HG03025 (cell line): ENCODE data around the gene NRTN.
"Not testable (repeated sequence)": the region's sequence is repeated elsewhere in the genome, so short reads cannot be mapped to it uniquely, and the experiment has no call there.

Source experiments
- ATAC-seq: cut with Tn5 transposase; IDR thresholded peaks from one replicate; pipeline ENCODE4 v1.9.1; 2021; ENCODE audit warnings: mild to moderate bottlenecking, moderate library complexity; ENCODE audit not compliant: unreplicated experiment, low FRiP score

Gene NRTN

DNA sequence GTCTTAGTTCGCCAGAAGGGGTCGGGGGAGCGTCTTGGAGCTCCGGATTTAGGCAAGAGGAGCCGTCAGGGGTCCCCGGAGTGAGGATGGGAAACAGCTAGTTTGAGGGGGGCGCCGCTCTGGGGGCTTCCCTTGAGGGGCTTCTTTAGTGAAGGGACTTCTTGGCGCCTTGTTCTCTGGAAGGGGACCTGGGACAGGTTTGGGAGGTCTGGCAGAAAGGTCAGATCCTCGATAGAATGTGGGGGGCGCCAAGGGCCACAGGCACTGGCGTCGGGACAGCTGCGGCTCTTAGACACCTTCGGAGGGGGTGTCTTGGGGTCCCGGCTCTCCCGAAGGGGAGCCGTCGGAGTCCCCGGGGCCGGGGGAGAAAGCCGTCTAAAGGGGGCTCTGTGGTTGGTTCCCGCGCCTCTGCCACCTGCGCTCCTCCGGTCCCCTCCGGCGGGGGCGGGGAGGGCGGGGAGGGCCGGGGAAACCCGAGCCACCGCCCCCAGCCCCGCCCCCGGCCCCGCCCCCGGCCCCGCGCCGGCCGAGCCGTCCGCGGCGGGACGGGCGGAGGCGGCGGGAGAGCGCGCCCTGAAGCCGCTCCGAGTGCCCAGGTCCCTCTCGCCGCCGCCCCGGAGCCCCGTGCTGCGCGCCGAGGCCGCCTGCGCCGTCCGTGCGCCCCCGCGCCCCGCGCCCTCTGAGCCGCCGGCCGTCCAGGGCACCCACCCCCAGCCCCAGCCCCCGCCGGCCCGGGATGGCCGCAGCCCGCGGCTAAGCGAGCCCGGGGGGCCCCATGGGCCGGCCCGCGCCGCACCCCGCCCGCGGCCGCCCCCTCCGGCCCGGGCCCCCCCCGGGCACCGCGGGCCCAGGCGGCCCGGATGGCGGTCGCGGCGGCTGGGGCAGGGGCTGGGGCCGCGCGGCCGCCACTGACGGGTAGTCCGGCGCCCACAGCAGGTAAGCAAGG is at the start of gene NRTN:
NRTN (plus strand) TSS at position 552 of the 946 bp plus-strand sequence. CDS start 19,099 bp downstream, outside the sequence.
- ATAC-seq, result no peak

DNA sequence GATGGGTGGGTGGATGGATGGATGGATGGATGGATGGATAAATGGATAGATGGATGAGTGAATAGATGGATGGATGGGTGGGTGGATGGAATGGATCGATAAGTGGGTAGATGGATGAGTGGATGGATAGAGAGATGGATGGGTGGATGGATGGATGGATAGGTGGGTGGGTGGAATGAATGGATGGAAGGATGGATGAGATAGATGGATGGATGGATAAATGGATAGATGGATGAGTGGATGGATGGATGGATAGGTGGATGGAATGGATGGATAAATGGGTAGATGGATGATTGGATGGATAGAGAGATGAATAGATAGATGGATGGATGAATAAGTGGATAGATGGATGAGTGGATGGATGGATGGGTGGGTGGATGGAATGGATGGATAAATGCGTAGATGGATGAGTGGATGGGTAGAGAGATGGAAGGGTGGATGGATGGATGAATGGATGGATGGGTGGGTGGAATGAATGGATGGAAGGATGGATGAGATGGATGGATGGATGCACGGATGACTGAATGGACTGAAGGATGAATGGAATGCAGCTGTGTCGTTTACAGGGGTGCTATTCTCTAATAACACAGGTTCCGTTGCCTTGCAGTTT is 42.2 kb upstream of the NRTN start:
- ATAC-seq, result no peak

GRCh38 chr19:5765220-5765619 is 39.6 kb upstream of the NRTN start:
- no peak for ATAC-seq

DNA sequence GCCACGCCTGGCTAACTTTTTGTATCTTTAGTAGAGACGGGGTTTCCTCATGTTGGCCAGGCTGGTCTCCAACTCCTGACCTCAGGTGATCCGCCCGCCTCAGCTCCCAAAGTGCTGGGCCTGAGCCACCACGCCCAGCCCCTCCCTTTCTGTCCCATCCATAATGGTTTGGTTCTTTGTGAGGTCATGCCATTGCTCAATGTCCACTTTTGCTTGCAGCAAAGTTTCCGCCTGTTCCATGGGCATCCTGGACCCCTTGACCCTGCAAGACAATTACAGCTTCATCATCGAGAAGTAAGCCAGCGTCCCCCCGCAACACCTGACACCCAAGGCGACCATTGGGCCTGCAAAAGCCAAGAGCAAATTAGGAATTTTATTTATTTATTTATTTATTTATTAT is 36.9 kb upstream of the NRTN start:
- ATAC-seq, result no peak

GRCh38 chr19:5772416-5772815 is 32.5 kb upstream of the NRTN start:
- ATAC-seq, result no peak

GRCh38 chr19:5773276-5773675 is 31.6 kb upstream of the NRTN start:
- no peak for ATAC-seq

- ATAC-seq, result no peak
Measured at GRCh38 chr19:5774921-5775320, 29.9 kb upstream of the NRTN start.

DNA sequence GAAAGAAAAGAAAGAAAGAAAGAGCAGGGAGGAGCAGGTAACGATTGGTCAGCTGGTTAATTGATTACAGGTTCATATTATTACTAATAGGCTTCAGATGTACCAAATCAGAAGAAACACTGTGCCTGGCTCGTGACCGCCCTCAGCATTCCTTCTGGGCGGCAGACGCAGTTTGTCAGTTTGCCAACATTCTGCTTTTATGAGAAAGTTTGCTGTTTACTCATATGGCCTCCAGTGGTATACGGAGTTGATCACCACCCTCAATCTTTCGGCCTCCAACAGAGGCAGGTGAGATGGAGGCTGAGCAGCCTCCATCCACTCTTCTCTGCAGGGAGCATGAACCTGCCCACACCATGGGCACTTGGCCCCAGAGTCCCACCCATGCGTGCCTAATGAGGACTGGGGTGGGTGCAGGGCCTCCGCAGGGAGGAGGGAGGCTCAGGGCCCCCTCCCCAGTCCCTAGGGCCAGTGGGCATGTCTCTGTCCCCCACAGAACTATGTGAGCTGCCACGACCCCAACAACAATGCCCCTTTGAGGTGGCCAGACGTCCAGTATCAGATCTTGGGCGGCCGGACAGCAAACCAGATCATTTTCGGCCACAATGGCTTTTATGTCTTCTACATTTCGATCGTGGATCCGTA is 29.1 kb upstream of the NRTN start:
- no peak for ATAC-seq

GRCh38 chr19:5778402-5778801 is 26.5 kb upstream of the NRTN start:
- ATAC-seq, result no peak

GRCh38 chr19:5780916-5781315 is 24.0 kb upstream of the NRTN start:
- not testable (repeated sequence) for ATAC-seq

- no peak for ATAC-seq
Measured at GRCh38 chr19:5782322-5782721, 22.5 kb upstream of the NRTN start.

DNA sequence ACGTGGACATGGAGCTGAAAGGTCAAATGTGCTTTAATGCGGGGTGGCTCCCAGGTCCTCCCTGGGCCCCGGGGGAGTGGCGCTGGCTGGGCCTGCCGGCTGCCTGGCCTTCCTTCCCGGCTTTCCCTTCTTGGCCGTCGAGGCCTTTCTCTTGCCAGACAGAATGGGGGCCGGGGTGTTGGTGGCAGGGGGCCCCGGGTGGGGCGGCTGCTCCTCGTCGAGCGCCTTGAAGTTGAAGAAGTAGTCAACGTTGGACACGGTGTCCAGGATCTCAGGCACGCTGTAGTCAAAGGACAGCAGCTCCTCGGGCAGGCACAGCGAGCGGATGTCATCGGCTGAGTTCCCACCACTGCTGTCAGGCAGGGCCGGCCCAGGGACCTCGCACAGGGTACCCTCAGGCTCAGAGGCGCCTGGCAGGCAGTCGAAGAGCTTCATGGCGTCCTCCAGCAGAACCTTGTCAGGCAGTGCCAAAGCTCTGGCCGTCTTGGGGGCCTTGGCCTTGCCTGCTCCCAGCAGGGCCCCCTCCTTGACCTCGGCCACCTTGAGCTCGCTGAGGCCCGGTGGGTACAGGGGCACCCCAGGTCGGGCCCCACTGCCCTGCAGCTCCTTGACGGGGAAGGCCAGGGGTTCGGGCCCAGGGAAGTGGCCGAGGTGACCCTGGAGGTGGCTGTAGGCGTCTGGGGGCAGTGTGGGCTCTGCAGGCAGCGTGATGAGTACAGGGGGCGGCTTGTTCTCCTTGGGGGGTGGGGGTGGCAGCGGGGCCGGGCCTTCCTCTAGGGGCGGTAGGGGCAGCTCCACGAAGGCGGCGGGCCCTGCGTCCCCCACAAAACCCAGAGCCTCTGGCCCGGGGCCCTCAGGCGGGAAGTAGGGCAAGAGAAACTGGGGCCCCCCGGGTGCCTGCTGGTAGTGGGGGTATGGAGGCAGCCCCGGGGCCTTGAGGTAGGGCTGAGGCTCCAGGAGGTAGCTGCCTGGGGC is 21.6 kb upstream of the NRTN start:
- no peak for ATAC-seq

DNA sequence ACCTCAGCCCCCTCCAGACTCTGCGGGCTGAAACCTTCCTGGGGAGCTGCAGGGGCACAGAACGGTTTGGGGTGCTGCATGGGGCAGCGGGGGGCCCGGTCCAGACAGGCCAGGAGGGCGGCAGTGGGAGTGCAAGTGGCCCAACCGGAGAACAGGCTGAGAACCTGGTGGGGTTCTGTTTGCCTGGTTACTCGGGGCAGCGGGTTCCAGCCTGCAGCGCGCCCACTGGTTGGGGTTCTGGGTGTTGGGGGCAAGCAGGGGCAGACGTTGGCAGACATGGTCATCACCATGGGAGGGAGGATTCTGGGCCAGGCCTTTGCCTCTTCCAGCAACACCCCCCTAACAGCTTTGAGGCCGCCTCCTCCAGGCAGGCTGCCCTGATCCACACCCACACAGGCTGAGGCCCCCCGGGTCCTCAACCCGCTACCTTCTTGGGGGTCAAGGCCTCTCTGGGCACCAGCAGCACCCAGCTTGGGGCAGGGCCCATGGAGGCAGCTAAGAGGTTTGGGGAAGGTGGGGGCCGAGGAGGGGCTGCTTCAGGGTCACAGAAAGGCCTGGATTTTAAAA is 20.2 kb upstream of the NRTN start, which contains the start of gene PRR22:
PRR22 (minus strand) TSS at position 166 of the 567 bp plus-strand sequence; CDS start at position 80, 86 bp downstream.
- ATAC-seq, result no peak

- no peak for ATAC-seq
Measured at GRCh38 chr19:5785423-5785822, 19.4 kb upstream of the NRTN start.

GRCh38 chr19:5786593-5787408 is 18.1 kb upstream of the NRTN start:
- no peak for ATAC-seq

DNA sequence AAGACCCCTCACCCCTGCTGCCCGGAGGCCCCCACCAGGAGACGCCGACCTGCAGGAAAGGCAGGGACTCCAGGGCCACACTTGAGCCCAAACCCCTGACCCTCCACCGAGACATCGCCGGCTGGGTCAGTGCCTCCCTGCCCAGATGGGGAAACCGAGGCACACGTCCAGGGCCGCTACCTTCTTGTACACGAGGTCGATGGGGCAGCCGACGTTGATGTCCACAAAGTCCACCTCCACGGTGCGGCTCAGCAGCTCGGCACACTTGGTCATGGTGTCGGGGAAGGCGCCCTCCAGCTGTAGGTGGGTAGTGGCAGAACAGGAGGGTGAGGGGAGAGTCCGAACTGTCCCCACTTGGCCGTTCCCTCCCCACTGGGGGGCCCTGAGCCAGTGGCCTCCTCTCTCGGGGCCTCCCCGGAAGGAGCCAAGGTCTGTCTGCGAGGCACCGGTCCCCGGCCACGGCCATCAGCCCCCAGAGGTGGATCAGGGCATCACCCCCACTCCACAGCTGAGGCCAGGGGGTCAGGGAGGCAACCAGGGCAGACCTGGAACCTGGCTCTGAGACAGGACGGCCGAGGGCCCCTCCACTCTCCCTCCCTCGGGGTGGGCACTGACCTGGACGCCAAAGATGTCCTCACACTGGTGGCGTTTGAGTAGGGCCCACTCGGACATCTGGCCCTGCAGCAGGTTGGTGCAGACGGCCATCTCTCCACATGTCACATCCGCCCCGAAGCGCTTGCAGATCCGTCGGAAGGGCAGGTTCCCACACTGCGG is 17.3 kb upstream of the NRTN start:
- ATAC-seq, result no peak

DNA sequence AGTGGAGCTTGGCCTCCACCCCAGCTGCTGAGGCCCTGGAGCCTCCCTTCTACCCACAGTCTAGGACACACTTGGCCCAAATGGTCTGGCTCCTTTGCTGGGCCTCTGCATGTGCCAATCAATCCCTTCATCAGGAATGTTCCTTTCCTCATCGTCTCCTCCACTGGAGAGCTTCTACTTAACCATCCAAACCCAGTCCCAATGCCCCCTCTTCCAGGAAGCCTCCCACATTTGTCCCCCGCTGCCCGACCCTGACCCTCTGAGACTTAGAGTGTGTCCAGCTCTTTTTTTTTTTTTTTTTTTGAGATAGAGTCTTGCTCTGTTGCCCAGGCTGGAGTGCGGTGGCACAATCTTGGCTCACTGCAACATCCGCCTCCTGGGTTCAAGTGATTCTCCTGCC is 16.4 kb upstream of the NRTN start:
- ATAC-seq, result no peak

DNA sequence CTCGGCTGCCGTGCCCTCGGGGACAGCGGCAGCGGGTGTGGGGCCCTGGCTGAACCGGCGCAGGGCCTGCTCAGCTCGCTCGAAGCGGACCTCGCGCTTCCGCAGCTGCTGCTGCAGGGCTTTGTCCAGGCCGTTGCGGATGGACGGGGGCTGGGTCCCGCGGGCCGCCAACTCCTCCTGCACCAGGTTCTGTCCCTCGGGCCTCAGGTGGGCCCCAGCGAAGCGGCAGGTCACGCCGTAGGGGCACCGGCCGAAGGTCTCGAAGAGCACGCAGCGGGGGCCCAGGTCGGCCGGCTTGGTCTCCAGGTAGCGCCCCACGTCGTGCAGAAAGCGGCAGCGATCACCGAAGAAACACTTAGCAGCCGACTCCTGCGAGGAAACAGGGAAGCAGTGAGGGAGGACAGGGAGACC is 15.5 kb upstream of the NRTN start:
- no peak for ATAC-seq
